NCI-H187 (cell line): ENCODE measurements around the gene MANSC4.

Source experiments
- DNase-seq, 2 experiments: peaks; one replicate each; lab custom pipeline; 2025; lab: John Stamatoyannopoulos, UW

The MANSC4 gene

DNA sequence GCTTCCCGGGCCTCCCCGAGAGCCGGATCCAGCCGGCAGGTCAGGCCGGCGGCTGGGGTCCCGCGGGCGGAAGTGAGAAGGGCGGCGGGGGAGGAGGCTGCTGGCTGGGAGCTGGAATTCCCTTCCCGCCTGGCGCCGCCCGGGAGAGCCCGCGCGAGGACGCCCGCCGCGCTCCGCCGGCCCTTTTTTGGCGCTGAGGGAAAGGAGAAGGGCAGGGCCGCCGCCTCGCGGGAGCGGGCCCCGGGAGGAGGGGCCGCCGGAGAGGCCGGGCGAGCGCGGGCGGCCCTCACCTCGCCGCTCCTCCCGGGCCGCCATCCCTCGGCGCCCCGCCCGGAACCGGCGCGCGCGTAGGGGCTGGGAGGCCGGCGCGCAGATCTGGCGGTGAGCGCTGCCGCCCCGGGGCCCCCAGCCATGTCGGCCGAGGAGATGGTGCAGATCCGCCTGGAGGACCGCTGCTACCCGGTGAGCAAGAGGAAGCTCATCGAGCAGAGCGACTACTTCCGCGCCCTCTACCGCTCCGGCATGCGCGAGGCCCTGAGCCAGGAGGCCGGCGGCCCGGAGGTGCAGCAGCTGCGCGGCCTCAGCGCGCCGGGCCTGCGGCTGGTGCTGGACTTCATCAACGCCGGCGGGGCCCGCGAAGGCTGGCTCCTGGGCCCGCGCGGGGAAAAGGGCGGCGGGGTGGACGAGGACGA, at the start of gene MANSC4, which contains the start of gene KLHL42:
Gene MANSC4 (minus strand): TSS at position 317 of the 692 bp plus-strand sequence. CDS start 8,960 bp downstream, outside the sequence.
Gene KLHL42 (plus strand): TSS at position 314 of the 692 bp plus-strand sequence. CDS start 98 bp downstream, at position 412.
- DNase-seq = peak; percentile 46 to 61

DNA sequence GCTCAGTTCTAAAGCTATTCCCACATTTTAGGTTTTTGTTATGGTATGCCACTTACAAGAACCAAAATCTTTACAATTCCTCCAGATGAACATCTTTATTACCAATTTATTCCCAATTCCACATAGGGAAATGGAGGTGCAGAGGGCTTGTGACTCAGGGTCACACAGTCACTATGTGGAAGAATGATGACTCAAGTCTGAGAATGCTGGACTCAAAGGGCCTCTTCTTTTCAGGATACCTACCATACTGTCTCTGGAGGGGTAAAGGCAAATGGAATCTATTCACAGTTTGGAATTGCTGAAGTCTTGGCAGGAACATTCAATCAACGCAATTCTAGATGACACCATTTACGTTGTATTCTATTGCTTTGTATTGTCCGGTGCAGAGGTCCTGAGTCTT, 48.2 kb upstream of the MANSC4 start:
- no peak for DNase-seq

DNA sequence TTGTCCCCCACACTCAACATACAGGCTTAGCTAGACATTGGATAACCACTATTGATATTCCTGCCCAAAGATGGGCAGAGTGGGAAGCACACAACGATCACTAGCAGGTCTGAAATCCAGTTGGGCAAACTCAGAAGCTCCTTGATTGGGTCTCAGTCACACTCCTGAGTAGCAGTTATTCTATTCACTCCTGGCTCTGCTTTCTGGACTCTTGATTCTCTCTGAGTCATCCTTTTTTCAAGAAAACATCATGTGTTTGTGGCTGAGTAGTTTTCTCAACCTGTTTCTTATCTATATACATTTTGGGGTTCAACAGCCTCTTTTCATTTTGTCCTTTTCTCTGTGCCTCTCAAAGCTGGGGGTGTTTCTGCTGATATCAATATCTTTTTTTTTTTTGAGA, 46.0 kb upstream of the MANSC4 start:
- DNase-seq = no peak

DNA sequence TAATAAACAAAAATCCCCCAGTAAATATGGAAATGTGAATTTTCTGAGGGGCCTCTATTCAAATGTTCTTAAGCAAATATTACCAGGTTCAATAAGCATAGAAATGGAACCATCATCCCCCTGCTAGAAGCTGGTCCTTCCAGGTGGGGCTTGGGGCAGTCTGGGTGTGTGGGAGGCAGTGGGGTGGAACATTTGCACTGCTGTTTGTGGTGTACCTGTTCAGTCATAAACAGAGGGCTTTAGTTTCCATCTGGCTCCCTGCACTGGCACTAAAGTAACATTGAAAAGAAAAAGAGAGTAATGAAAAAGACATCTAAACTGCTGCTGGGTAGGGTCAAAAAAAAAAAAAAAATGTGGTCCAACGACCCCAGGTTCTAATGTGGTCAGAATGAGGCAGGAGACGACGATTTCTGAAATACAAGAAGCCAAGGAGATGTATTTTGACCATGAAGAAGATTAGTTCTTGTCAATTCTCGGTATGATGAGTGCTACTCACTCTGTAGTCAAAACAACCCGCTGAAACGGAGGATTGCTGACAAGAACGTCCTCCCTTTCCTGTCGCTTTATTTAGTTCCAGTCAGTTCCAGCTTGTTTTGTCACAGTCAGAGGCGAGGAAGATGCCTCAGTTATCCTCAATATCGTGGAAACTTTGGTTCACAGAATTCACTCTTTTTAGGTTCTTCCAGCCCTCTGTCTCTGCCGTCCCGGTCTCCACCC, 44.2 kb upstream of the MANSC4 start:
- DNase-seq = no peak

DNA sequence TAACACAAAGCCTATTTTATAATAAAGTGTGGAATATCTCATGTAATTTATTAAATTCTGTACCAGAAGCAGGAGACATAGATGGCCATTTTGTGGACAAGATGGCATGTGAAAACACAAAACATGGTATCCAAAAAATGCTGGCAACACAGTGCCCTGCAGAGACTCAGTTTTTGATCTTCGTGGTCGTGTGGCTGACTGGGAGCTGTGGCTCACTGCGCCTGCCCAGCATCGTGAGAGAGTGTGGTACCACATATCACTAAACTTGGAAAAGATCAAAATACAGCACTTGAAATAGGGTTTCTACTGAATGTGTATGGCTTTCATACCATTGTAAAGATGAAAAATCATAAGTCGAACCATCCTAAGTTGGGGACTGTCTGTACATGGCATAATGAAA, 43.0 kb upstream of the MANSC4 start:
- DNase-seq = no peak

DNA sequence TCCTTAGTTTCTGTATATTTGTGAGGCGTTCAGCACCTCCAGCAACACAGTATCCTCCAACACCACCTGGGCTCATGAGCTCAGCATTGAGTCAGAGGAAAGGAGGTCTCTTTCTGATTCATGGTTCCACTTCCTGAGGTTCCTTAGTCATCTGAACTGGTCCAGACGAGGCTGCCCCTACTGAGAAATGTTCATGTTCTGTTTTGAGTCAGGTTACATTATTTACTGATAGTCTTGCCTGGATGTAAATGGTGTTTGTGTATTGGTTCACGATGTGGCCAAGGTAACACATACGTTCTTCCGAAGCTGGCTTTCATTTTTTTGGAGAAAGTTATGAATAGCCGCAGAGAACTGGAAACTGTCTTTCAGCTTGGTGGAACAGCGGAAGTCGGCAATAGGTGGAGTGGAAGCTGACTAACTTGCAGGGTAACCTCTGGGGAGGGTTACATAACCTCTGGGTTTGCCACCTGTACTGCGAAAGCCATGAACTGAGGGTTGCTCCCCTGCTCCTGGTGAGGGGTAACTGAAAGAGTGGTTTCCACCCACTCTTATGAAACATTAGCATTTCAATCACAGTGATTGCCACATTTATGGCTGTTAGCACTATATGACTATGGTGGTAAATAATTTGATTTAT, 42.2 kb upstream of the MANSC4 start:
- DNase-seq = no peak

DNA sequence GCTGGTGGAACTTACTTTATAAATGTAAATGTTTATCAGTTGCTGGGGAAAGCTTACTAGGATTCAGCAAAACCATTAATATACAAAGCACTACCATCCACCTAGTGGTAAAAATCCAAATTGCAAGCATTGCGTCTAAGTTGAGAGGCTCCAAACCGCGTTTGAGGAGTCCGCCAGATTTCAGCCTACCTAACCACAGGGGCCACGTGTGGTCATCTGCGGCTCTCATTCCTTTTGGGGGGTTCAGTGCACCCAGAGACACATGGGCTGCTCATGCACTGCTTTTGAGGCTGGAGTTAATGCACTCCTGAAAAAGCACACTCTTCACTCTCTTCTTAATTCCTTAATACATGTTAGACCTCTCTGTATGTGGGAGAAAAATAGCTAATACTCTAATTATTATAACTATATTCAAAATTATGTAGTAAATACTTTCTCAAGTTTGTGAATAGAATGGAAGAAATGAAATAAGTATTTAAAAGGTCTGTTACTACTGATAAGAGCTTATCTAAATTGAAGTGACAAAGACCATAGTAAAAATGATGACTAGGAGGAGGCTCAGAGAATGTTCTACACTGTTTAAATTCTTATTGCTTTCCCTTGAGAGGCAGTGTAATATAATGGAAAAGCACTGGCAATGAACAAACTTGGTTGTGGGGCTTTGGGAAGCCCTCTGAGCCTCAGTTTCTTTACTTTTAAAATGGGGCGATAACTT, 41.4 kb upstream of the MANSC4 start:
- DNase-seq = no peak

DNA sequence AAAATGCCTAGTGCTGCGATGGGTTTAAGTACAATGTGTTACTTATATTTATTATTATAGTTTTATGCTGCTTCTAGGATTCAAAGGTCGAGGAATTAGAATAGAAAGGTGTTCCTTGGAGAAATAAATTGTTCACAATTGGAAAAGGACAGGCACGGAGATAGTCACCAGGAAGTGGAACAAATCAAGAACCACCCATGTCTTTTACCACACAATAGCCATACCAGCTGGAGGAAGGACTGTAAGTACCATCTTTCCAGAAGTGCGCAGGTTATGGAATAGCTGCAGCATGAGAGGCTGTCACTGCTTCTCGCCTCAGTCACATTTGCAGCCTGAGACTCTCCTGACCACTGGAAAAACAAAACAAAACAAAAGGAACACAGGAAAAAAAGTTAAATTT, 40.5 kb upstream of the MANSC4 start:
- no peak for DNase-seq

DNA sequence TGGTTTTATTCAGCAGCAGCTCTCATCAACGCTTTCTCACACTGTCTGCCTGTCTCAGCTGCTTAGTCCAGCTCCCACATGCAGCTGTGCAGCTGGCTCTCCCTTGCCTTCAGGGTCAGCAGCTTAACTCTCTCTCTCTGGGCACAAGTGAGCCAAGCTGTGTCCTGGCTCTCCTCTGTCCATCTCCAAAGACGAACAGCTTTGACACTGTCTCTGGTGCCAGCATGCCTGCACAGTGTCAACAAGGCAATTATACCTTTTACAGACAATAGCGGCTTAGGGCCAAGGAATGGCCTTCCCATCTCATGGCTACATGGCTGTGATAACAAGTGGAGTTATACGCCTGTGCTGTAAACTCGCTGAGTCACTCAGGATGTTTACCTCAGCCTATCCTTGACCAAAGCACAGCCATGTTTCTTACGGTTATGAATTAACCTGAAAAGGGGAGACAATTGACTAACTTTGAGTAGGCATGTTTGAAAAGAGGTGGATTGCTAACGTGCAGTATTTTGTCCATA, 38.4 kb upstream of the MANSC4 start:
- DNase-seq = no peak

DNA sequence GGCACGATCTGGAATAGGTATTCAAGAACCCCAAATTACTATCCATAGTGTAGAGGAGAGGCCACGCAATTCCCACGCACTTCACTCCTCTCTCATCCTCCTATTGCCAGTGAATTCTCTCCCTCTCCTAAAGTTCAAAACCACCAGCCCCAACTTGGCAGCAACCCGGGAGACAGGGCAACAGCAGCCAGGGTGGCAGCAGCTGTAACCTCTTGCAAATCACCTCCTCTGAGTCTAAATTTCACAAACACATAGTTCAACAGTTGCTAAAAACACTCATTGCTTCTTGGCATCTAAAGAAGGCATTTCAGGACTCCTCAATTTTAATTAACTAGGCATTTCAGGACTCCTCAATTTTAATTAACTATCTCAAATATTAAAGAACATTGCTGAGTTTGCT, 37.7 kb upstream of the MANSC4 start:
- no peak for DNase-seq

DNA sequence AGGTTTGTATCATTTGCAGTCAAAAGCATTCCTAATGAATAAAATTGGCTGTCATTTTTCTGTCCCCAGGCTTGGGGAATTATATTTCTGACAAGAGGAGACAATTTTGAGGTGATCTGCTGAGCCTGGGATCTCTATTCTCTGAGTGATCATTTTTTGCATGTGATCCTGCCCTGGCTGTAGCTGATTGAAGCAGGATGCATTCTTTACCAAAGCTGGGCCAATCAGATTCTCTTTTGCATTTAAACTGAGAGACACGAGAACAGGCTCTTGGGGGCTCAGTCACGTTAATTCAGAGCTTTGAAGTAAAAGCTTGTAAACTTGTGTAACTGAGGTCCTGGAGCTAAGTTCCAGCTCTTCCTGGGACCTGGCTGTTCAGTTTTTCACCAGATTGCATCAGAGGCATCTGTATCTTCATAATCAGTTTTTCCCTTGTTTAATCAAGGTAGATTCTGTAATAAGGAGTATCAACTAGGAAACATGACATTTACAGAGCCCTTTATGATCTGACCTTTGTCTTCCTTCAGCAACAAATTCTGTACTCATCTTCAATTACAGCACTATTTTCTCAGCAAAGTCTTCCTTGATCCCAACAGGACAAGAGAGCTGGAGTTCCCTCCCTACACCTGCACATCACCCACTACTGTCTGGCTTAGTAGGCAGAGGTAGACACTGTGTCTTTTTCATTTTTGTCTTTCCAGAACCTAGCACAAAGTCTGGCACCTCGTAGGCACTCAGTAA, 35.0 kb upstream of the MANSC4 start:
- DNase-seq = no peak

DNA sequence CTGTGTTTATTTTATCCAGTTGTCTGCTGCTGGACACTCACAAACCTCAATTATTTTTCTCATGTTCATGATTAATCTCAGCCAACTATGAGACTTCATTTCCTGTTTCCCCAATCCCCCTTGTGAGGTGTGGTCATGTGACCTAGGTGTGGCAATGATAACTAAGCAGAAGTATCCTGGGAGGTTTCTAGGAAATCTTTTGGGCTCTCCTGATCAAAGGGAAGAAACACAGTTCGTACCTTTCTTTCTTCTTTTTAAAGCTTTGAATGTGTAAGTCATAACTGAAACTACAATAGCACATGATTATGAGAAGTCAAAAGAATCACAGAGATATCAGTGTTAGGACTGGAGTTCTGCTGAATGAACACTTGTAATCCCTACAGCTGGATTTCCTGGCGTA, 34.4 kb upstream of the MANSC4 start:
- DNase-seq = no peak

DNA sequence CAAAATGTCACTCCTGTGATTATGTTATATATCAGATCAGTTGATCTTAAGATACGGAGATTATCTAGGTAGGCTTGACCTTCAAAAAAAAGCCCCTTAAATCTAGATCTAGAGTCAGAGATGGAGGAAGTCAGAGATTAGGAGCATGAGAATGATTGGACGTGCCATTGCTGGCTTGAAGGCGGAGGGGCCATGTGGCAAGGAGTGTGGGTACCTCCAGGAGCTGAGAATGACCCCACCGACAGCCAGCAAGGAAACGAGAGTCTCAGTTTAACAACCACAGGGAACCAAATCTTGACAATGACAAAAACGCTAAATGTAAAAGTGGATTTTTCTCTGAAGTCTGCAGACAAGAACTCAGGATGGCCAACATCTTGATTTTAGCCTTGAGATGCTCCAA, 32.5 kb upstream of the MANSC4 start:
- no peak for DNase-seq

DNA sequence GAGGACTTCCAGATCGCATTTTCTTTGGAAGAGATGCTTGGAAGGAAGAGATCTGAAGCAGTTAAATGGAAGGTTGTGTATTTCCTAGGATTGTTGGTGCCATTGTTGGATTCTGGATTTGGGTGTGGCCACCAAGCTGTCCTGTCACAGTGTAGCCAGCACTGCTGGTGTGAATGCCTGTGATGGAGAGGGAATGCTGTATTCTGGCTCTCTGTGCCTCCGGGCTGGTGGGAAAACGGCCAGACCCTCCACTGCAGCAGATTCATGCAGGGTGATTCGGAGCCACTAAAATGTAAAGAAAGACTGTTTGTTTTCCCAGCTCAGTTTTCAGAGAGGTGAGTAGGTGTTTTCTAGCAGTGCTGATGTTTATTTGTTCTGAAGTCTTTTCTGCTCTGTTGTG, 30.7 kb upstream of the MANSC4 start:
- no peak for DNase-seq

DNA sequence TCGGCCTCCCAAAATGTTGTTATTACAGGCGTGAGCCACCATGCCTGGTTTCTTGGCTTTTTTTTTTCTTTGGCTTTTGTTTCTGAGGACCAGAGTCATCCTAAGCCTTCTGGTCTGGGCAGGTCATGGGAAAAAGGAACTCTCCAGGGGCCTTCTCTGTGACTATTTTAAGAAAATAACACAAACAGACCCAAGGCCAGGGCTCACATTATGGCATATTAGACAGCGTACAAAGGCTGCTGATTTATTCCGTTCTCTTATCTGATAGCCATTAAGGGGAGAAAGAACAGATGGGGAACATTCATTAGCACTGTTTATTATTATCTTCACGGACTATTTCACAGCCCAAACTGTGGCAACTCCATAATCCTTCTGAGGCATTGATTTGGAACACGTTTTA, 28.8 kb upstream of the MANSC4 start:
- no peak for DNase-seq

DNA sequence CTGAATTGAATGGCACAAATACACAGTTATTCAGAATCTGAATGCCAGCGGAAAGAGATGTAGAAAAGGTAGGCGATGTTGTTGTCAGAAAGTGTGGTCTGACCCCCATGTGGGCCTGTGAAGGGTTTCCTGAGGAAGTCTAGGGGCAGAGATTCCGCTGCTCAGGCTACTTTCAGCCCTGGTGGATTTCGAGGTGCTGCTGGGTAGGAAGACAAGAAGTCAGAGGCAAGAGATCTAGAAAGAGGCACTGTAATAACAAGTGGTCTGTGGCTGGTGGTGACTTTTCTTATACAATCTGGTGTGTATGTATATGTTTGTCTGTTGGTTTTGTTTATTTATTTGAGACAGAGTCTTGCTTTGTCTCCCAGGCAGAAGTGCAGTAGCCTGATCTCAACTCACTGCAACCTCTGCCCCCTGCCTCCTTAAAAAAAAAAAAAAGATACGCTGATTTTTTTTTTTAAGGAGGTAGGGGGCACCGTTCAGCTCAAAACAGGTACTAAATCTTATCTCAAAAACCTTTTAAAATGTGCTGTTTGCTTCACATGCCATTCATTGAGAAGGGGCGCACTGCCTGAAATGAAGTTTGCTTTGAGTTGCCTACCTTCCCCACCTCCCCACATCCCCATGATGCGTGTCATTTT, 27.1 kb upstream of the MANSC4 start:
- no peak for DNase-seq

DNA sequence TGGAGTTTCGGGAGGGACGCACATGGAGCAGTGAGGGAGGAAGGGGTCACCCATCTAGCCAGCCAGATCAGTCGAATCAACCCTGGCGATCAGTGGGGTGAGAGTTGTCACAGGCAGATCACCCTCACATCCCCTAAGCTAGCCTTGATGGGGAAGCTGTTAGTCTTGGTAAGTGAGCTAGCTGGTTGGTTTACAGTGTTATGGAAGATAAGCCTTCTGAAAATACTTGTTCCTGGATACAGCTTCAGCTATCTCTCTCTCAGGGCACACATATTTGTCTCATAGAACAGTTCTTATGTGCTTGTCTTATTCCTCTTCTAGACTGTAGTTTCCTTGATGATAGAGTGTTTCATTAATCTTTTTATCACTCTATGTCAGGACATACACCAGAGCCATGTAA, 26.2 kb upstream of the MANSC4 start:
- no peak for DNase-seq

DNA sequence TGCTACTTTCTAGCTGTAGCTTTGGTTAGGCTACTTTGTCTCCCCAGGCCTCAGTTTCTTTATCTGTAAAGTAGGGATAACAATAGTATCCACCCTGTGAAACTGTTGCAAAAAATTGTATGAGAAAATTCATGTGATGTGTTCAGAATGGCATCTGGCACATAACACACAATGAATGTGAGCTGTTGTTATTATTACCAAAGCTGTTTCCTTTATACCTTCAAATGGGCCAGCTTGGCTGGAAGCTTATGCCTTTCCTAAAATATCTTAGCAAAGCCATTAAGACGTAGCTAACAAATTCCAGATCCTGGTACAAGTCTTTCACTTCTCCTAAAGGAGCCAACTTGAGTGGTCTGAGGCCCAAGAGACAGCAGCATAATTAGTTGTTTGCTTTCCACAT, 25.2 kb upstream of the MANSC4 start:
- DNase-seq = no peak

DNA sequence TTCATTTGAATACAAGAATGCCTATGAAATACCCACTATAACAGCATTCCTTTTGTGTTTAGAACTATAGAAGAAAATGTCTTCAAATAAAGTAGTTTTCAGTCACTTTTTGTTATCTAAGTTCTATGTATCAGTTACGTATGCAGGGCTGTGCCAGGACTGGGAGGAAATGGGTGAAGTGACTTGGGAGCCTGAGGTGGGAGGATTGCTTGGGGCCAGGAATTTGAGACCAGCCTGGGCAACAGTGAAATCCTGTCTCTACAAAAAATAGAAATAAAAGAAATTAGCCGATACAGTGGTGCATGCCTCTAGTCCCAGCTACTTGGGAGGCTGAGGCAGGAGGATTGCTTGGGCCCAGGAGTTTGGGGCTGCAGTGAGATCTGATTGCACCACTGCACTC, 22.9 kb upstream of the MANSC4 start:
- no peak for DNase-seq

DNA sequence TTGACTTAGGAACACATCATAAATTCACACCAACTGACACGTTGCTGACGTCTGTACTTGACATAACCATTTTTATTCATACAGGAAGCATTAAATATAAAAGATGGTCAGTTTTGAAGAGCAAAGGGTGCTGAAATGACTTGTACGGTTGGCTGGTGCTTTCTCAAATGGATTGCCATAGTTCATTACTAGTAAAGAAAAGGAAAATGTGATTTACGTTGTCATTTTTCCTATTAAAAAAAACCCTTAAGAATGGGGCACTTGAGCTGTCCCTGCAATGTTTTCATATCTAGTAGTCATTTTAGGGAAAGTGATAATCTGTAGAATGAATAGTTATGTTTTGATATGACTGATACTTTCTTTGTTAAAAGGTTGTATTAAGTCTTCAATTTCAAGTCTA, 22.5 kb upstream of the MANSC4 start:
- DNase-seq = no peak

DNA sequence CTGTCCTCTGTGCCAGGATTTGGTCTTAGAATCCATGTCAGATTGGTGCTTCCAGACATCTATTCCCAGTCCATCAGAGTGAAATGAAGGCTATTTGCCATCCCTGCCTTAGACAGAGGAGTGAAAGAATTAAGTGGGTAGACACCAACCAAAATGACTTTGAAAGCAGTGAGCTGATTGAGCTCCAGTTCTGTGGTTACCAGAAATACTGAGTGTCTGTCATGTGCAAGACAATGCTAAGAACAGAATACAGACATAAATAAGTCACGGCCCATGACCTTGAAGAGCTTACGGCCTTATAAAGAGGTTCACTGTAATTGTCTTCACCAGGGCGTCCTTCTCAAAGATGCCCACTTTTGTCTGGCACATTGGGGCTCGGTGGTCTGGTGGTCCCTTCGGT, 21.6 kb upstream of the MANSC4 start:
- DNase-seq = no peak
